GM21367 (cell line): Measurements from ENCODE around the gene MEPE.
"Not testable (repeated sequence)": the region's sequence is repeated elsewhere in the genome, so short reads cannot be mapped to it uniquely, and the experiment has no call there.

Source experiments
- ATAC-seq: cut with Tn5 transposase; IDR thresholded peaks from one replicate; pipeline ENCODE4 v1.9.1; 2021; ENCODE audit not compliant: unreplicated experiment

Gene MEPE

GRCh38 chr4:87882321-87882720, 49.6 kb downstream of the MEPE start:
- no peak for ATAC-seq

DNA sequence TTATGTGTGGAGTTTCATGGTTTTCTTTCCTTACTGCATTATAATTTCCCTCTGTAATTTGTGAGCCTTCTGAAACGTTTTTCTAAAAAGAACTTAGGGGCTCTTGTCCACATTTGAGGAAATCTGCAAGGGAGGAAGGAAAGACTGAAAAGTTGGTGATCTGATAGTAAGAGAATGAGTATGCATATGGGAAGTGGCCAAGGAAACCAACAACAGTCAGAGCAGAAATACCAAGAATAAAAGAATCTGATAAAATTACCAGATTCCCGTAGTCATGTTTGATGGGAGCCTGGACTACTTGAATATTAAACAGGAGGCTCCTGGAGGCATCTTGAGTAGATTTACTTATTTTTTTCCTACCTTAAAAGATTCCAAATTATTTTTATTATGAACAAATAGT, 50.1 kb downstream of the MEPE start:
- no peak for ATAC-seq

GRCh38 chr4:87884976-87885549, 52.3 kb downstream of the MEPE start:
- no peak for ATAC-seq

GRCh38 chr4:87886083-87886482, 53.3 kb downstream of the MEPE start:
- no peak for ATAC-seq

GRCh38 chr4:87890753-87891152, 58.0 kb downstream of the MEPE start:
- ATAC-seq: not testable (repeated sequence)

DNA sequence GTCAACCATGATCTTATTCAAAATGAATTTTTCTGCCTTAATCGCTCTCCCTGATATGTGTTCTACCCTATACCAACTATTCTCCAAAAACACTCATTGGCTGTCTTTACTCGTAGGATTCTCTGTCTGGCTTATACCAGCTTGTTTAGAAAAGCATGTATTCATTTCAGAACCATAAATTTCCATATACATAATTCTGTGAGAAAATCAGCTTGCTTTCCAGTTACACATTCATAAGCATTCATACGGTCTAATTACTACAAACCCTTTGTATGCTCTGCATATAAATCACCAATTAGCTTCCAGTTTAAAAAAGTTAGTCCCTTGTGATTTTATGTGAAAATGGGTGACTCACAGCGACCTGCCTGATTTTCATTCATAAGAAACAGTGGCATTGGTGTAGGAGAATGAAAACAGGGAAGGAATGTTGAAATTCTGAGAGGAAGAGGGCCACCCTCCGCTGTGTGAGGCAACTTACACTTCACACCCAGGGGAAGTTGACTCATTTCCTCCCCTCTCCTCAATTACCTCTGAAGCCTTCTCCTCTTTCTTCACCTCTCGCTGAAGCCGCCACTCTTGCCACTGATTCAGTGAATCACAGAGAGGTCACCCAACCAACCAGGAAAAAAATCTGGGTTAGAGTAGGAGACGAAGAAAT, 63.3 kb downstream of the MEPE start:
- no peak for ATAC-seq
